NB4 (cell line): ENCODE results near the gene GALNT18.

Experiments
- MAX ChIP-seq: IDR thresholded peaks from 2 replicates; pipeline ENCODE4 v1.6.1; 2011; ENCODE audit warnings: low read depth, low read length
- MYC ChIP-seq: IDR thresholded peaks from 2 replicates; pipeline ENCODE4 v1.6.1; 2011; ENCODE audit warnings: low read depth, low read length
- POLR2A ChIP-seq: IDR thresholded peaks from 2 replicates; pipeline ENCODE4 v1.6.1; 2011; ENCODE audit warnings: mild to moderate bottlenecking; ENCODE audit not compliant: insufficient read length; ENCODE audit errors: extremely low read depth
- TF ChIP-seq, protein P1 (sequence below): IDR thresholded peaks from one replicate; pipeline ENCODE4 v1.5.1; 2012; ENCODE audit warnings: low read depth, low read length

- TF ChIP-seq POLR2A (no peak), MAX (no peak), MYC (no peak)
- TF ChIP-seq, protein P1, sequence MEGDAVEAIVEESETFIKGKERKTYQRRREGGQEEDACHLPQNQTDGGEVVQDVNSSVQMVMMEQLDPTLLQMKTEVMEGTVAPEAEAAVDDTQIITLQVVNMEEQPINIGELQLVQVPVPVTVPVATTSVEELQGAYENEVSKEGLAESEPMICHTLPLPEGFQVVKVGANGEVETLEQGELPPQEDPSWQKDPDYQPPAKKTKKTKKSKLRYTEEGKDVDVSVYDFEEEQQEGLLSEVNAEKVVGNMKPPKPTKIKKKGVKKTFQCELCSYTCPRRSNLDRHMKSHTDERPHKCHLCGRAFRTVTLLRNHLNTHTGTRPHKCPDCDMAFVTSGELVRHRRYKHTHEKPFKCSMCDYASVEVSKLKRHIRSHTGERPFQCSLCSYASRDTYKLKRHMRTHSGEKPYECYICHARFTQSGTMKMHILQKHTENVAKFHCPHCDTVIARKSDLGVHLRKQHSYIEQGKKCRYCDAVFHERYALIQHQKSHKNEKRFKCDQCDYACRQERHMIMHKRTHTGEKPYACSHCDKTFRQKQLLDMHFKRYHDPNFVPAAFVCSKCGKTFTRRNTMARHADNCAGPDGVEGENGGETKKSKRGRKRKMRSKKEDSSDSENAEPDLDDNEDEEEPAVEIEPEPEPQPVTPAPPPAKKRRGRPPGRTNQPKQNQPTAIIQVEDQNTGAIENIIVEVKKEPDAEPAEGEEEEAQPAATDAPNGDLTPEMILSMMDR = no peak
These were observed 360.9 kb downstream of the GALNT18 start for GRCh38 chr11:11260903-11261302.
